ENCODE results near the gene RNF220.

DNA sequence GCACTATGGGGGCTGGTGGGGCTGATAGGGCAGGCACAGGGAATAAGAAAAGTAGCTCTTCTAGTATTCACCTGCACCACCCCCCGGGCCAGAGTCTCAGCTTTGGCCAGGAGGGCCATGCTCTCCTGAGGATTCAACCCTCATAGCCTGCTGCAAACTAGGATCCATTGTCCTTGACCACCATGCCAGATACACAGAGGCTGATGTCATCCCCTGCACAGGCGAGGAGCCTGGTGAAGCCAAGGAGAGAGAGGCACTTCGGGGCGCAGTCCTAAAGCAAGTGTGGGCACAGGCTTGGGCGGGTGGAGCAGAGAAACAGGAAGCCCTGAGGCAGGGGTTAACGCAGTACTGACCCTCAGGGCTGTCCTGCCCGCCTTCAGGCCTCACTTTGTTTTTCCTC, 239.8 kb downstream of the RNF220 start:
- TF ChIP-seq, protein P1, sequence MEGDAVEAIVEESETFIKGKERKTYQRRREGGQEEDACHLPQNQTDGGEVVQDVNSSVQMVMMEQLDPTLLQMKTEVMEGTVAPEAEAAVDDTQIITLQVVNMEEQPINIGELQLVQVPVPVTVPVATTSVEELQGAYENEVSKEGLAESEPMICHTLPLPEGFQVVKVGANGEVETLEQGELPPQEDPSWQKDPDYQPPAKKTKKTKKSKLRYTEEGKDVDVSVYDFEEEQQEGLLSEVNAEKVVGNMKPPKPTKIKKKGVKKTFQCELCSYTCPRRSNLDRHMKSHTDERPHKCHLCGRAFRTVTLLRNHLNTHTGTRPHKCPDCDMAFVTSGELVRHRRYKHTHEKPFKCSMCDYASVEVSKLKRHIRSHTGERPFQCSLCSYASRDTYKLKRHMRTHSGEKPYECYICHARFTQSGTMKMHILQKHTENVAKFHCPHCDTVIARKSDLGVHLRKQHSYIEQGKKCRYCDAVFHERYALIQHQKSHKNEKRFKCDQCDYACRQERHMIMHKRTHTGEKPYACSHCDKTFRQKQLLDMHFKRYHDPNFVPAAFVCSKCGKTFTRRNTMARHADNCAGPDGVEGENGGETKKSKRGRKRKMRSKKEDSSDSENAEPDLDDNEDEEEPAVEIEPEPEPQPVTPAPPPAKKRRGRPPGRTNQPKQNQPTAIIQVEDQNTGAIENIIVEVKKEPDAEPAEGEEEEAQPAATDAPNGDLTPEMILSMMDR (IDR thresholded peaks at IDR 0.05; ENCODE audit: low read length): no peak
- TF ChIP-seq EZH2 (IDR thresholded peaks at IDR 0.05; ENCODE audit: borderline replicate concordance, low read length): no peak
